Naive thymus-derived CD8-positive, alpha-beta T cell (primary cell): ENCODE measurements around the gene SRD5A1. TPM values are rescaled to one million over a fixed set of nuclear protein-coding genes. Genes with fewer than 3 reads are reported as not detected.

Experiments
- ATAC-seq, 2 donors: fragments of 150-1000 bp; cut with Tn5 transposase in 1 of 2; sonication (Bioruptor Pico), chemical (Tn5 transposase) in 1 of 2; 1 replicate in 1 of 2; 2 replicates in 1 of 2; pipeline ENCODE4 v1.10.0; 2021; ENCODE audit warnings: mild to moderate bottlenecking in 2 of 2, moderate library complexity in 2 of 2
- POLR2A ChIA-PET: fragments of 350-600 bp; sonication (Branson Sonifier 250); formaldehyde crosslinking; loops from one replicate; lab custom pipeline; 2021; ENCODE audit warnings: antibody characterized with exemption; lab: Charles Lee
- DNase-seq, 10 donors: peaks; one replicate each; pipeline versions ENCODE4 v3.0.0 to v3.0.0-alpha.2; 2020 to 2022
- H3K27ac Mint-ChIP-seq, 10 donors: one replicate each; pipeline ENCODE4 v1.8.0; 2020 to 2022; ENCODE audit warnings: mild to moderate bottlenecking in 10 of 10, mixed read lengths in 10 of 10, moderate library complexity in 4 of 10, inconsistent platforms in 1 of 10
- H3K27me3 Mint-ChIP-seq, 5 donors: one replicate each; pipeline ENCODE4 v1.8.0; 2021 to 2022; ENCODE audit warnings: mixed read lengths in 5 of 5
- H3K36me3 Mint-ChIP-seq, 3 donors: one replicate each; pipeline ENCODE4 v1.8.0; 2020 to 2022; ENCODE audit warnings: mixed read lengths in 3 of 3, mild to moderate bottlenecking in 2 of 3, inconsistent platforms in 1 of 3
- H3K4me1 Mint-ChIP-seq, 4 donors: one replicate each; pipeline ENCODE4 v1.8.0; 2021 to 2022; ENCODE audit warnings: mixed read lengths in 4 of 4
- H3K4me3 Mint-ChIP-seq, 10 donors: one replicate each; pipeline ENCODE4 v1.8.0; 2020 to 2022; ENCODE audit warnings: mild to moderate bottlenecking in 10 of 10, mixed read lengths in 10 of 10, moderate library complexity in 6 of 10, inconsistent platforms in 1 of 10
- H3K9me3 Mint-ChIP-seq, 9 donors: one replicate each; pipeline ENCODE4 v1.8.0; 2020 to 2022; ENCODE audit warnings: mixed read lengths in 9 of 9, mild to moderate bottlenecking in 3 of 9, inconsistent platforms in 1 of 9, moderate library complexity in 1 of 9
- polyA plus RNA-seq, 3 donors: library from polyadenylated mRNA; unstranded; fragments of 300-500 nt; fragmentation: Illumina TruSeq; gene quantifications; one replicate each; pipeline ENCODE4 v1.2.3, GENCODE V29; 2021
- total RNA-seq, 8 experiments: library from RNA in 2 of 8; stranded (reverse) in 2 of 8; gene quantifications; one replicate each; pipeline ENCODE4 v1.2.3 and lab custom pipeline; 2021 to 2026

SRD5A1 gene
- total and polyA plus RNA-seq, 5 experiments from 2014 or later = 4.3 to 9.4 (median 6.8) TPM

DNA sequence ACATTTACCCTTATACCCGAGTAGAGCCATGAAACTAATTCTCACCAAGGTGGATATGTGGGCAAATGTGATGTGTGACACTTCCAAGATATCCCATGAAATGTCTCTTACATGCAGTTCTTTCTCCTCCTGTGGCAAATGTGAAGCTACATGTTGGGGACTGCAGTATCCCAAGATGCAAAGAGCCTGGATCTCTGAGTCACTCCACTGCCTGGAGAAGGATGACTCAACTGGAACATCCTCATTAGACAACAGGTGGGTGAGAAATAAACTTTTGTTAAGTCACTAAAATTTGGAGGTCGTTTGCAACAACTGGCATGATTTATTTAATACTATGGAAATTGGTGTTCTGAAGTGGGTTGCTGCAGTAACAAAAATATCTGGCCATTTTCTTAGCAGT lies 43.5 kb downstream of the SRD5A1 start:
- no peak for ATAC-seq
- peaks cover 2 to 24% (median 11%) of the 10 kb centered on the region in 5 donors for H3K27me3 Mint-ChIP-seq
- POLR2A ChIA-PET = no interaction called here
- H3K36me3 Mint-ChIP-seq = peaks cover 0 to 8% (median 8%) of the 10 kb centered on the region in 3 donors
- H3K4me1 Mint-ChIP-seq = no peaks in the 10 kb centered on the region
- DNase-seq = no peak
- H3K9me3 Mint-ChIP-seq = peaks cover 0 to 3% (median 0%) of the 10 kb centered on the region in 9 donors
- no peak overlapping the region for H3K27ac Mint-ChIP-seq
- no peak overlapping the region for H3K4me3 Mint-ChIP-seq

DNA sequence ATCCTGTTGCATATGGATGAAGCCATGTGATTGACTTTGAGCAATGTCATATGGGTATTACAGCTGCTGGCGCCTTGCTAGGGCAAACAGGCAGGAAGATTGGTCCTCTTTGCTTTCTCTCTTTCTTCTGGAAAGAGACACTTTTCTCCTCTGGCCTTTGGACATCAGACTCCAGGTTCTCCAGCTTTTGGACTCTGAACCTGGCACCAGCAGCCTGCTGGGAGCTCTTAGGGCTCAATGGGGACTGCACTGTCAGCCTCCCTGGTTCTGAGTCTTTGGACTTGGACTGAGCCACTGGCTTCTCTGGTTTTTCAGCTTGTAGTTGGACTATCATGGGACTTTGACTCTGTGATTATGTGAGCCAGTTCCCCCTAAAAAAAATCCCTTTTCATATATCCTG lies 45.1 kb downstream of the SRD5A1 start:
- DNase-seq (no peak), ATAC-seq (no peak)
- H3K27ac Mint-ChIP-seq = no peak overlapping the region
- no peak overlapping the region for H3K4me3 Mint-ChIP-seq
- peaks cover 10 to 40% (median 15%) of the 10 kb centered on the region in 5 donors for H3K27me3 Mint-ChIP-seq
- POLR2A ChIA-PET = no interaction called here
- H3K9me3 Mint-ChIP-seq = peaks cover 0 to 3% (median 0%) of the 10 kb centered on the region in 9 donors
- no peaks in the 10 kb centered on the region for H3K4me1 Mint-ChIP-seq
- peaks cover 0 to 8% (median 4%) of the 10 kb centered on the region in 3 donors for H3K36me3 Mint-ChIP-seq

DNA sequence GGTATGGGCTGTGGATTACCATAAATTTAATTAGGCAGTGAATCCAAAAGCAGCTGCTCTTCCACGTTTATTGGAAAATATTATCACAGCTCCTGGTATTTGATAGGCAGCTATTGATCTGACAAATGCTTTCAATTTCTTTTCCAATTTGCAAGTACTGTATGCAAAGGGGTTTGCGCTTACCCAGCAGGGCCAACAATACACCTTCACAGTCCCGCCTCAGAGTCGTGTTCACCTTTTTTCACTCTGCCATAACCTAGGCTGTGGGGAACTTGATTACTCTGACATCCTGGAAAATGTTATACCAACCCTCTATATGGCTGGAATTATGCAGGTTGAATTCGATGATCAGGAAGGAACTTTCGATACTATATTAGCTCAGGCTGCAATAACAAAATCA lies 47.7 kb downstream of the SRD5A1 start:
- Mint-ChIP-seq H3K4me1 (peaks cover 0 to 1% (median 0%) of the 10 kb centered on the region in 4 donors), H3K9me3 (peaks cover 0 to 3% (median 0%) of the 10 kb centered on the region in 9 donors)
- POLR2A ChIA-PET = no interaction called here

GRCh38 chr5:6681682-6682081 lies 48.4 kb downstream of the SRD5A1 start:
- Mint-ChIP-seq H3K9me3 (peaks cover 0 to 4% (median 0%) of the 10 kb centered on the region in 9 donors), H3K4me1 (peaks cover 0 to 2% (median 1%) of the 10 kb centered on the region in 4 donors), H3K36me3 (no peaks in the 10 kb centered on the region), H3K27me3 (peaks cover 22 to 73% (median 39%) of the 10 kb centered on the region in 5 donors), H3K4me3 (no peak overlapping the region), H3K27ac (no peak overlapping the region)
- no peak for ATAC-seq
- POLR2A ChIA-PET = interaction anchor here (0.7 kb wide), 1 partner anchor 55 kb away, joined by 3 read pairs; no protein-coding TSS in a partner anchor
- DNase-seq = no peak

More for the DNA sequence above, 47.7 kb downstream of the SRD5A1 start:
- ATAC-seq (no peak), DNase-seq (no peak)
- Mint-ChIP-seq H3K27ac (no peak overlapping the region), H3K4me3 (no peak overlapping the region), H3K36me3 (peaks cover 0 to 3% (median 0%) of the 10 kb centered on the region in 3 donors), H3K27me3 (peaks cover 22 to 65% (median 32%) of the 10 kb centered on the region in 5 donors)

DNA sequence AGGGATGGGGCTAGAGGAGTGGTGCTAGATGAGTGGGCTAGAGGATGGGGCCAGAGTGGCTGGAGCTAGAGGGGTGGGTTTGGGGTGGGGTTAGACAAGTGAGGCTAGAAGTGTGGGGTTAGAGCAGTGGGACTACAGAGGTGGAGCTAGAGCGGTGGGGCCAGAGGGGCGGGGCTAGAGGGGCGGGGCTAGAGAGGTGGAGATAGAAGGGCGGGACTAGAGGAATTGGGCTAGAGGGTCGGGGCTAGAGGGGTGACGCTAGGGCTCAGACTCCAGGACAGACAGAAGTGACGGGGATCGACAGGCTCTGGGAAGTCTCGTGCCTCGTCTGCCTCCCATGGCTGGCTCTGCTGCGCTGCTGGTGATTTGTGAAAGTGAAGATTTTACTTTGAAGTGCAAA lies 49.0 kb downstream of the SRD5A1 start:
- ATAC-seq = no peak
- no peak overlapping the region for H3K4me3 Mint-ChIP-seq
- peaks cover 22 to 78% (median 41%) of the 10 kb centered on the region in 5 donors for H3K27me3 Mint-ChIP-seq
- H3K27ac Mint-ChIP-seq = no peak overlapping the region
- no peak for DNase-seq
- H3K9me3 Mint-ChIP-seq = peaks cover 0 to 4% (median 0%) of the 10 kb centered on the region in 9 donors
- H3K4me1 Mint-ChIP-seq = peaks cover under 1 to 6% (median 2%) of the 10 kb centered on the region in 4 donors
- H3K36me3 Mint-ChIP-seq = no peaks in the 10 kb centered on the region
- POLR2A ChIA-PET = interaction anchor here (0.7 kb wide), 1 partner anchor 55 kb away, joined by 3 read pairs; no protein-coding TSS in a partner anchor

DNA sequence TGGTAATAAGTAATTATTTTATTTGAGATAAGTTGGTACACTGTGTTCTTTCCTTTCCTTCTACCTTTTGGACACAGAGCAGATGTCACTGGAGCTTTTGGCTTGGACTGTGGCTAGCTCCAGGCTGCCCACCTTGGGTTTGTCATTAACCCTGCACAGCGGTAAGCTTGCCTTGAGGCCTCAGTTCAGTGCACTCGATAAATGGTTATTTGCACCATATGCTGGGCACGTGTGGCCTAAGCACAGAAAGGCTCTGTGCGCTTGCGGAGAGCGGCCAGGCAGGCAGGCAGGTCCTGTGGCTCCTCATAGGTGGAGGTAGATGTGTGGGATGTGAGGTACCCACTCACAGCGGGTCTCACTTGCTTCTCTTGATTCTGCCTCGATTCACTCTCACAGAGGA lies 50.0 kb downstream of the SRD5A1 start:
- no peak overlapping the region for H3K4me3 Mint-ChIP-seq
- DNase-seq = no peak
- peaks cover 0 to 2% (median 0%) of the 10 kb centered on the region in 3 donors for H3K36me3 Mint-ChIP-seq
- H3K27me3 Mint-ChIP-seq = peaks cover 25 to 88% (median 50%) of the 10 kb centered on the region in 5 donors
- H3K4me1 Mint-ChIP-seq = peaks cover 4 to 9% (median 6%) of the 10 kb centered on the region in 4 donors
- no peak overlapping the region for H3K27ac Mint-ChIP-seq
- ATAC-seq = no peak
- peaks cover 0 to 4% (median 0%) of the 10 kb centered on the region in 9 donors for H3K9me3 Mint-ChIP-seq
- POLR2A ChIA-PET = no interaction called here

DNA sequence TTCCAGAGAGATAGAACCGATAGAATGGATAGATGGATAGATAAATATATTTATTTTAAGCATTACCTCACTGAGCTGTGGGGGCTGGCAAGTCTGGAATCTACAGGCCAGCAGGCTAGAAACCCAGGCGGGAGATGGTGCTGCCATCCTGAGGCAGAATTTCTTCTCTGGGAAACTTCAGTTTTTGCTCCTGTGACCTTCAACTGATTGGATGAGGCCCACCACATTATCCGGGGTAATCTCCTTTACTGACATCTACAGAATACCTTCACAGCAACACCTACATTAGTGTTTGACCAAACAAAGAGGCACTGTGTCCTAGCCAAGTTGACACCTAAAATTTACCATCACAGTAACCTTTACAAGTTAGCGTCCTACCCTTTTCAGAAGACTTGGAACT lies 50.8 kb downstream of the SRD5A1 start:
- H3K4me1 Mint-ChIP-seq = peaks cover 4 to 9% (median 6%) of the 10 kb centered on the region in 4 donors
- POLR2A ChIA-PET = no interaction called here
- peaks cover 22 to 84% (median 44%) of the 10 kb centered on the region in 5 donors for H3K27me3 Mint-ChIP-seq
- H3K27ac Mint-ChIP-seq = no peak overlapping the region
- H3K4me3 Mint-ChIP-seq = no peak overlapping the region
- peaks cover 0 to 4% (median 0%) of the 10 kb centered on the region in 9 donors for H3K9me3 Mint-ChIP-seq
- ATAC-seq (no peak), DNase-seq (no peak)
- peaks cover 0 to 2% (median 0%) of the 10 kb centered on the region in 3 donors for H3K36me3 Mint-ChIP-seq

DNA sequence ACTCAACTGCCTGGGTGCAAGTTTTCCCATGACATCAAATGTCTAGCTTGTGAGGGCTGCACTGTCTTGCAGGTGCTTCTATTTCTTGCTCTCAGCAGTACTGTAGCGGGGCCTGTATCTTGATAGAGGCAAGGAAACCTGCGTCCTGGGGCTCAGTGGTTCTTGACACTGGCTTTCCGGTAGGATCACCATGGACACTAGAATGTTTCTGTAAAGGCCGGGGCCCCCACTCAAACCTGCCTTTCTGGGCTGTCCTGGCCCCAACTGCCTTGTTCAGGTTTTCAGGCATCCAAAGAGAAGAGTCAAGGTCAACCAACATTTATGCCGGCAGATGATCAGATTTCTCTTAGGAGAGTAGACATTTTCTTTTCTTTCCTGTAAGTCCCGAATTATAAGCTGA lies 53.3 kb downstream of the SRD5A1 start:
- ATAC-seq = no peak
- H3K4me1 Mint-ChIP-seq = peaks cover 4 to 9% (median 6%) of the 10 kb centered on the region in 4 donors
- H3K27me3 Mint-ChIP-seq = peaks cover 22 to 89% (median 49%) of the 10 kb centered on the region in 5 donors
- H3K27ac Mint-ChIP-seq = no peak overlapping the region
- POLR2A ChIA-PET = no interaction called here
- no peak for DNase-seq
- peaks cover 0 to 2% (median 0%) of the 10 kb centered on the region in 3 donors for H3K36me3 Mint-ChIP-seq
- peaks cover 0 to 4% (median 0%) of the 10 kb centered on the region in 9 donors for H3K9me3 Mint-ChIP-seq
- H3K4me3 Mint-ChIP-seq = peak overlapping the region in 4 of 10 donors; percentile 14 to 64 (median 41)

DNA sequence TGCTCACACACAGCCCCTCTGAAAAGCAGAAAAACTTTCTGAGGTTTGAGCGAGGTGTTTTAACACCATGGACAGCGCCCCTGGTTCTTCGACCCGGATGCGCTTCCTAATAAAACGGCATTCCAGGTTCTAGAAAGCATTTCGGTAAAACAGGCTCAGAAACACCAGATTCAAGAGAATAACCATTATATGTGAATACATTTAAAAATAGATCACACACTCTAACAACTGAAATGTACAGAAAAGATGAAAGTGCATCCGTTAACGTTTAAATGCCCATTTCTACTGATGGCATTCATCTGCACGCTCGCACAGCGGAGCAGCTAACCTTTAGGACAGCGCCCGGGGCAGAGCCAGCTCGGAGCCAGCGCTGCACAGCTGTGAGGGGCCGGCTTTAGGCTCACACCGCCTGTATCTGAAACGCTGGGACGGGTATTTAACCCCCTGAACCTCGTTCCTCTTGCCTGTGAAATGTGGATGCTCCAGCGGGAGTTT lies 53.7 kb downstream of the SRD5A1 start:
- Mint-ChIP-seq H3K27ac (no peak overlapping the region), H3K36me3 (peaks cover 0 to 2% (median 0%) of the 10 kb centered on the region in 3 donors), H3K4me3 (peak overlapping the region in 6 of 10 donors; percentile 14 to 64 (median 40)), H3K27me3 (peaks cover 18 to 84% (median 45%) of the 10 kb centered on the region in 5 donors), H3K9me3 (peaks cover 0 to 4% (median 0%) of the 10 kb centered on the region in 9 donors), H3K4me1 (peaks cover 4 to 9% (median 6%) of the 10 kb centered on the region in 4 donors)
- ATAC-seq (peak; percentile 54 to 67), DNase-seq (peak in 2 of 10 donors; percentile 15 to 35)
- POLR2A ChIA-PET = no interaction called here

- Mint-ChIP-seq H3K36me3 (peaks cover 0 to 2% (median 0%) of the 10 kb centered on the region in 3 donors), H3K4me3 (peak overlapping the region in 4 of 10 donors; percentile 2 to 61 (median 9)), H3K27me3 (peaks cover 20 to 79% (median 46%) of the 10 kb centered on the region in 5 donors), H3K4me1 (peaks cover 4 to 9% (median 6%) of the 10 kb centered on the region in 4 donors), H3K9me3 (peaks cover 0 to 4% (median 0%) of the 10 kb centered on the region in 9 donors), H3K27ac (no peak overlapping the region)
- POLR2A ChIA-PET = no interaction called here
- ATAC-seq (no peak), DNase-seq (no peak)
Measured at GRCh38 chr5:6687505-6687904, 54.3 kb downstream of the SRD5A1 start.

DNA sequence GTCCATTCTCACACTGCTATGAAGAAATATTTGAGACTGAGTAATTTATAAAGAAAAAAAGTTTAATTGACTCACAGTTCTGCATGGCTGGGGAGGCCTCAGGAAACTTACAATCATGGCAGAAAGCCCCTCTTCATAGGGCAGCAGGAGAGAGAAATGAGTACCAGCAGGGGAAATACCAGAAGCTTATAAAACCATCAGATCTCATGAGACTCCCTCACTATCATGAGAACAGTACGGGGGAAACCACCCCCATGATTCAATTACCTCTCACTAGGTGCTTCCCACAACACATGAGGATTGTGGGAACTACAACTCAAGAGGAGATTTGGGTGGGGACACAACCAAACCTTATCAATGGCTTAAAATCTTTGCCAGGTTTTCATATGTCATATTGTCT lies 59.7 kb downstream of the SRD5A1 start:
- peaks cover 17 to 52% (median 29%) of the 10 kb centered on the region in 5 donors for H3K27me3 Mint-ChIP-seq
- POLR2A ChIA-PET = no interaction called here
- ATAC-seq = no peak

GRCh38 chr5:6698696-6699095 lies 65.5 kb downstream of the SRD5A1 start:
- H3K4me3 Mint-ChIP-seq = no peak overlapping the region
- peaks cover 0 to 5% (median 5%) of the 10 kb centered on the region in 3 donors for H3K36me3 Mint-ChIP-seq
- no peak for ATAC-seq
- no peak overlapping the region for H3K27ac Mint-ChIP-seq
- H3K9me3 Mint-ChIP-seq = peaks cover 0 to 13% (median 2%) of the 10 kb centered on the region in 9 donors
- DNase-seq = no peak
- H3K27me3 Mint-ChIP-seq = peaks cover 16 to 48% (median 41%) of the 10 kb centered on the region in 5 donors
- POLR2A ChIA-PET = no interaction called here
- H3K4me1 Mint-ChIP-seq = peaks cover 0 to 1% (median 0%) of the 10 kb centered on the region in 4 donors

More for the DNA sequence above, 59.7 kb downstream of the SRD5A1 start:
- Mint-ChIP-seq H3K4me3 (no peak overlapping the region), H3K36me3 (peaks cover 0 to 5% (median 2%) of the 10 kb centered on the region in 3 donors), H3K9me3 (peaks cover 0 to 13% (median 2%) of the 10 kb centered on the region in 9 donors), H3K4me1 (no peaks in the 10 kb centered on the region), H3K27ac (no peak overlapping the region)
- no peak for DNase-seq

GRCh38 chr5:6699357-6699756 lies 66.1 kb downstream of the SRD5A1 start:
- Mint-ChIP-seq H3K27me3 (peaks cover 15 to 44% (median 39%) of the 10 kb centered on the region in 5 donors), H3K36me3 (peaks cover 0 to 5% (median 2%) of the 10 kb centered on the region in 3 donors), H3K27ac (no peak overlapping the region), H3K9me3 (peaks cover 0 to 9% (median 2%) of the 10 kb centered on the region in 9 donors), H3K4me3 (no peak overlapping the region), H3K4me1 (peaks cover 0 to 1% (median 0%) of the 10 kb centered on the region in 4 donors)
- ATAC-seq (no peak), DNase-seq (no peak)
- POLR2A ChIA-PET = no interaction called here
